A549 (cell line): ENCODE results near the gene TMEM14A.

Experiments used
- JUNB ChIP-seq: fragments of >200 bp; sonication (Bioruptor Twin); formaldehyde crosslinking; IDR thresholded peaks from 2 replicates; pipeline ENCODE4 v1.6.1; 2016
- POLR2A ChIP-seq: IDR thresholded peaks from 2 replicates; pipeline ENCODE4 v1.6.1; 2012; ENCODE audit warnings: mild to moderate bottlenecking, low read length
- TP53 ChIP-seq: fragments of 250-450 bp; sonication (Bioruptor Pico); IDR thresholded peaks from 2 replicates; pipeline ENCODE4 v1.5.0; 2021; ENCODE audit warnings: mild to moderate bottlenecking, moderate library complexity
- ZNF302 ChIP-seq: fragments of 250-450 bp; sonication (Bioruptor Pico); IDR thresholded peaks from 2 replicates; pipeline ENCODE4 v1.9.0; 2021; ENCODE audit warnings: inconsistent platforms, mild to moderate bottlenecking, moderate library complexity
- TF ChIP-seq, protein P1 (sequence below): fragments of >200 bp; sonication (Bioruptor Twin); formaldehyde crosslinking; IDR thresholded peaks from 3 replicates; pipeline ENCODE4 v1.5.1; 2016

DNA sequence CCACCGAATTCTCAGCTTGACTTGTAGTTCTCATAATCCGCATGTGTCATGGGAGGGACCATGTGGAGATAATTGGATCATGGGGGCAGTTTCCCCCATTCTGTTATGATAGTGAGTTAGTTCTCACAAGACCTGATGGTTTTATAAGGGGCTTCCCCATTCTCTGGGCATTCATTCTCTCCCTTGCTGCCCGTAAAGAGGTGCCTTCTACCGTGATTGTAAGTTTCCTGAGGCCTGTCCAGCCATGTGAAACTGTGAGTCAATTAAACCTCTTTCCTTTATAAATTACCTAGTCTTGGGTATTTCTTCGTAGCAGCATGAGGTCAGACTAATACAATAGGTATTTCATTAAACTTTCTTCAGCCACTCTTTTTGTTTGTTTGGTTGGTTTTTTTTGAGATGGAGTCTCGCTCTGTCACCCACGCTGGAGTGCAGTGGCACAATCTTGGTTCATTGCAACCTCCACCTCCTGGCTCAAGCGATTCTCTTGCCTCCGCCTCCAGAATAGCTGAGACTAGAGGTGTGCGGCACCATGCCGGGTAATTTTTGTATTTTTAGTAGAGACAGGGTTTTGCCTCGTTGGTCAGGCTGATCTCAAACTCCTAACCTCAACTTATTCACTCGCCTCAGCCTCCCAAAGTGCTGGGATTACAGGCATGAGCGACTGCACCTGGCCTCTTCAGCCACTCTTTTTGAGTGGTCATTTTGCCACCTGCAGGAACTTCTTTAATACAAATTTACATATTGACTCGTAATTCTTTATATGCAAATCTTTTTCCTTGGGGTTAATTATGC lies 56.0 kb downstream of the TMEM14A start:
- TF ChIP-seq, protein P1, sequence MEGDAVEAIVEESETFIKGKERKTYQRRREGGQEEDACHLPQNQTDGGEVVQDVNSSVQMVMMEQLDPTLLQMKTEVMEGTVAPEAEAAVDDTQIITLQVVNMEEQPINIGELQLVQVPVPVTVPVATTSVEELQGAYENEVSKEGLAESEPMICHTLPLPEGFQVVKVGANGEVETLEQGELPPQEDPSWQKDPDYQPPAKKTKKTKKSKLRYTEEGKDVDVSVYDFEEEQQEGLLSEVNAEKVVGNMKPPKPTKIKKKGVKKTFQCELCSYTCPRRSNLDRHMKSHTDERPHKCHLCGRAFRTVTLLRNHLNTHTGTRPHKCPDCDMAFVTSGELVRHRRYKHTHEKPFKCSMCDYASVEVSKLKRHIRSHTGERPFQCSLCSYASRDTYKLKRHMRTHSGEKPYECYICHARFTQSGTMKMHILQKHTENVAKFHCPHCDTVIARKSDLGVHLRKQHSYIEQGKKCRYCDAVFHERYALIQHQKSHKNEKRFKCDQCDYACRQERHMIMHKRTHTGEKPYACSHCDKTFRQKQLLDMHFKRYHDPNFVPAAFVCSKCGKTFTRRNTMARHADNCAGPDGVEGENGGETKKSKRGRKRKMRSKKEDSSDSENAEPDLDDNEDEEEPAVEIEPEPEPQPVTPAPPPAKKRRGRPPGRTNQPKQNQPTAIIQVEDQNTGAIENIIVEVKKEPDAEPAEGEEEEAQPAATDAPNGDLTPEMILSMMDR: no peak
- TF ChIP-seq POLR2A (no peak), JUNB (no peak), TP53 (no peak), ZNF302 (CRISPR knock-in tag) (no peak)
